ENCODE measurements around the gene PNMT.

The PNMT gene

GRCh38 chr17:39700148-39700987, 32.1 kb downstream of the PNMT start:
- Histone ChIP-seq H3K4me3 (ENCODE audit: low read length) (peak overlapping the region; percentile 79), H3K27ac (ENCODE audit: low read depth, low read length) (peak overlapping the region; percentile 68), H3K9ac (ENCODE audit: low read length) (peak overlapping the region; percentile 21), H3K4me1 (ENCODE audit: control insufficient read depth, insufficient read depth, low read length) (peaks cover 5% of the 10 kb centered on the region), H3K36me3 (ENCODE audit: control insufficient read depth, insufficient read depth, low read length) (no peaks in the 10 kb centered on the region), H3K27me3 (ENCODE audit: control insufficient read depth, insufficient read depth, low read length) (no peaks in the 10 kb centered on the region)

GRCh38 chr17:39701012-39701783, 32.9 kb downstream of the PNMT start:
- H3K4me1 ChIP-seq (ENCODE audit: control insufficient read depth, insufficient read depth, low read length) = peaks cover 5% of the 10 kb centered on the region
- peak overlapping the region; percentile 79 for H3K4me3 ChIP-seq (ENCODE audit: low read length)
- H3K36me3 ChIP-seq (ENCODE audit: control insufficient read depth, insufficient read depth, low read length) = no peaks in the 10 kb centered on the region
- H3K9ac ChIP-seq (ENCODE audit: low read length) = no peak overlapping the region
- peak overlapping the region; percentile 68 for H3K27ac ChIP-seq (ENCODE audit: low read depth, low read length)
- no peaks in the 10 kb centered on the region for H3K27me3 ChIP-seq (ENCODE audit: control insufficient read depth, insufficient read depth, low read length)

DNA sequence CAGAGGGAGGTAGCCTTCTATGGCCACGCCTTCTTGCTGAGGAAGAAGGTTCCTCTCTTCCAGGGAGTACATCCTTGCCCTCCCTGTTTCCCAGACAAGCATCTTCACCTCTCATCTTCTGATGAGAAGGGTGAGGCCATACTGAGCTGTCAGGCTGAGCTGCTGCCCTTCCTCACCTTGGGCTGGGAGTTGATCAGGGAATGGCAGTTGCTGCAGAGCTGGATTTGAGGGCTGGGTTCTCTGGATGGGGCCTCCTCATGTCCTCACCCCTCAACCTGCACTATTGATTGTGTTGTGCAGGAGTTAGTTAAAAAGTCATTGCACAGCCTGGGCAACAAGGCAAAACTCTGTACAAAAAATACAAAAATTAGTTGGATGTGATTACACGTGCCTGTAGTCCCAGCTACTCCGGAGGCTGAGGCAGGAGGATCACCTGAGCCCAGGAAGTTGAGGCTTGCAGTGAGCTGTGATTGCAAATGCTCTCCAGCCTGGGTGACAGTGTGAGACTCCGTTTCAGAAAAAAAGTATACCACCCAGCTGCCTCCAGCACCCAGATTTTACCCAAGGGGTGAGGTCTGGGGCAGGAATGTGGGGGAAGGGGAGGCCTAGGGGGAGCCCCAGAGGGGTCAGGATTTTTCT, 33.6 kb downstream of the PNMT start:
- H3K27me3 ChIP-seq (ENCODE audit: control insufficient read depth, insufficient read depth, low read length) = no peaks in the 10 kb centered on the region
- peaks cover 5% of the 10 kb centered on the region for H3K4me1 ChIP-seq (ENCODE audit: control insufficient read depth, insufficient read depth, low read length)
- H3K27ac ChIP-seq (ENCODE audit: low read depth, low read length) = no peak overlapping the region
- no peak overlapping the region for H3K4me3 ChIP-seq (ENCODE audit: low read length)
- H3K36me3 ChIP-seq (ENCODE audit: control insufficient read depth, insufficient read depth, low read length) = no peaks in the 10 kb centered on the region
- H3K9ac ChIP-seq (ENCODE audit: low read length) = no peak overlapping the region

DNA sequence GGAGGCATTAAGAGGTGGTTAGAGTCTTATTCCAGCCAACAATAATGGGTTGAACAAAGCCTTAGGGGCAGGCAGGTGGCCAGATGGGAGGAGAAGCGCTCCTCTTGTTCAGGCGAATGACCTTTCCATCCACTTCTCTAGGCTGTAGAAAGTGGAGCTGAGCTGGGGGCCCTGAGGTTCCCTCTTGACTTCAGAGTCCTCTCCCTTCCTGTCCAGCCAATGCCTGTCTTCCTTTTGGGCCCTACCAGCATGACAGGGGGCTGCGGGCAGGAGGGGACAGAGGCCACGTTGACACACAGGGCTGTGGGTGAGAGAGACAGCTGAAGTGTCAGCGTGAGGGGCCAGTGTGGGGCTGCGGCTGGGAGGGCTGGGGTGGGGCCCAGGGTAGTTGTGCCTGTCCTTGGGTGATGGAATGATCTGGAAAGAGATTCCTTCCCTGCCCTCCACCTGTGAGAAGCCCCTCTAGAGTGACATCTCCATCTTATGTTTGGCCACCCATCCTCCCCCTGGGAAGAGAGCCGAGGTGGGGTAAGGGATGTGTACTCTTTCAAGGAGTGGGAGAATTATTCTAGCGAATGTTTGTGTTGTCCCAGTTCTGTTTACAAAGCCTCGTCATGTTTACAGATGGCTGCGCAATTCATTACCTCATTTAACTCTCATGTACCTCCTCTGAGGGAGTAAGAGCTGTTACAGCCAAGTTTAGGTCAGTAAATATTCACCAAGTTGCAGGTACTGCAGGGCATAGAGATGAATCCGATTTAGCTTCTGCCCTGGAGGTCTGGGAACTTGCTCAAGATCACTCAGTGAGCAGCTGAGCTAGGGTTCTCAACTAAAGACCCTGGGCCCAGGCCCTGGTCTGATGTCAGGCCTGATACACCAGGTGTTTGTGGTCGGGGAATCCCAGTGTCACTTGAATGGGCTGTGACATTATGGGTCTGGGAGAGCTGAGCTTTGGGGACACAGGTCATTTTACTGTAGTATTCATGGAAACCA, 34.9 kb downstream of the PNMT start:
- Histone ChIP-seq H3K27me3 (ENCODE audit: control insufficient read depth, insufficient read depth, low read length) (no peaks in the 10 kb centered on the region), H3K4me3 (ENCODE audit: low read length) (no peak overlapping the region), H3K9ac (ENCODE audit: low read length) (no peak overlapping the region), H3K4me1 (ENCODE audit: control insufficient read depth, insufficient read depth, low read length) (peaks cover 5% of the 10 kb centered on the region), H3K36me3 (ENCODE audit: control insufficient read depth, insufficient read depth, low read length) (peaks cover 5% of the 10 kb centered on the region), H3K27ac (ENCODE audit: low read depth, low read length) (no peak overlapping the region)

- no peak overlapping the region for H3K27ac ChIP-seq (ENCODE audit: low read depth, low read length)
- no peak overlapping the region for H3K9ac ChIP-seq (ENCODE audit: low read length)
- peaks cover 5% of the 10 kb centered on the region for H3K36me3 ChIP-seq (ENCODE audit: control insufficient read depth, insufficient read depth, low read length)
- H3K4me3 ChIP-seq (ENCODE audit: low read length) = no peak overlapping the region
- no peaks in the 10 kb centered on the region for H3K27me3 ChIP-seq (ENCODE audit: control insufficient read depth, insufficient read depth, low read length)
- H3K4me1 ChIP-seq (ENCODE audit: control insufficient read depth, insufficient read depth, low read length) = peaks cover 5% of the 10 kb centered on the region
Observed at GRCh38 chr17:39703913-39704312, 35.7 kb downstream of the PNMT start.

DNA sequence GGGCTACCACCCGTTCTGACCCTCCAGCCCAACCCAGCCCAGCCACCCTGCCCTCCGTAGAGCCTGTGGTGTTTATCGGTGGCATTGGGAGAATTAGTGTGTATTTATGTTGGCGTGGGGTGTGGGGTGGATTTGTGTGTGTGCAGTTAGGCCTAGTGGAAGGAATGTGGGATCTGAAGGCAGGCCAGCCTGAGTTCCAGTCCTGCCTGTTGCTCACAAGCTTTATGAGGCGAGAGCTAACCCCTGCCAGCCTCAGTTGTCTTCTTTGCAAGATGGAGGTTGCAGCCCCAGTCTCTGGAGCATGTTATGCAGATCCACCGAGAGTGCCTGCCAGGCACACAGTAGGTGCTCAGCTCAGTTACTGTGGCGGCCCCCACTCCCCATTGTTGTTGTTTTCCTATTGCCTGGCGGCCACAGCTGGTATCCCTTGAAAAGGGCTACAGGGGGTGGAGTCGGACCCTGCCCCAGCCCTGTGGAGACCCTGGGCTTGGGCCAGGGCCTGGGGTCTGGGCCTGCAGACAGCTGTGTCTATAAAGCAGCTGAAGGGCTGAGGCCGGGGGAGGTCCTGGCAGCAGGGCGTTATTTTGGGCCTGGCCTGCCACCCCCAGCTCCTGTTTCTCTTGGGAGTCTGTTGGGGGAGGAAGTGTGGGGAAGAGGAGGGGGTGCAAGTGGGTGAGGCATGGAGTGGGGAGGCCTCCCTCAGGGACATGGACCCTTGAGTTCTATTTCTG, 36.7 kb downstream of the PNMT start:
- H3K36me3 ChIP-seq (ENCODE audit: control insufficient read depth, insufficient read depth, low read length) = peaks cover 7% of the 10 kb centered on the region
- H3K9ac ChIP-seq (ENCODE audit: low read length) = peak overlapping the region; percentile 10
- no peak overlapping the region for H3K4me3 ChIP-seq (ENCODE audit: low read length)
- H3K27me3 ChIP-seq (ENCODE audit: control insufficient read depth, insufficient read depth, low read length) = no peaks in the 10 kb centered on the region
- H3K4me1 ChIP-seq (ENCODE audit: control insufficient read depth, insufficient read depth, low read length) = peaks cover 3% of the 10 kb centered on the region
- H3K27ac ChIP-seq (ENCODE audit: low read depth, low read length) = no peak overlapping the region

DNA sequence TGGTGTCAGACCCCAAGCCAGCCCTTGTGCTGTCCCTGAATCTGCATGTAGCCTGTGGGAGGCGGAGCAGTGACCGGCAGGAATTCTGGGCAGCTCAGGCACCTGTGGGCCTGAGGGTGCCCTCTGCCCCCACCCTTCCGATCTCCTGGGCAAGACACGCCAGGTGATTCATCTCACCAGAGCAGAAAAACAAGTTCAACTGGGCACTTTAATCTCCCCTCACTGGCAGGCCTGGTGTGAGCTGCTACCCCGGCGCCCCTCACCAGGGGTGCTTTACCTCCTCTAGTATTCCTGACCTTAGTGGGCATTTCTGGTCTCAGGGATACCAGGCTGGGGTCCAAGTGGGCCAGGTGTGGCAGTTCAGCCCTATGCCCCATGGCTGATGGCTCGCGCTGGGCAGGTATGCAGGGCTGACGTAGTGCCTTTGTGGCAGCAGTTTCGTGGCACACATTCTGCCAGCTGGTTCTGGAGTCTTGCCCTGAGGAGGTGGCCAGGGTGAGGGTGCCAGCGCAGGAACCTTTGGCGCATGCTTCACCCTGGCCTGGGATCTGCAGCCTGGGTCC, 37.6 kb downstream of the PNMT start:
- Histone ChIP-seq H3K4me3 (ENCODE audit: low read length) (peak overlapping the region; percentile 10), H3K4me1 (ENCODE audit: control insufficient read depth, insufficient read depth, low read length) (peaks cover 3% of the 10 kb centered on the region)

GRCh38 chr17:39706383-39706782, 38.1 kb downstream of the PNMT start:
- Histone ChIP-seq H3K27ac (ENCODE audit: low read depth, low read length) (peak overlapping the region; percentile 23), H3K4me1 (ENCODE audit: control insufficient read depth, insufficient read depth, low read length) (peaks cover 3% of the 10 kb centered on the region), H3K36me3 (ENCODE audit: control insufficient read depth, insufficient read depth, low read length) (peaks cover 9% of the 10 kb centered on the region), H3K4me3 (ENCODE audit: low read length) (peak overlapping the region; percentile 6), H3K27me3 (ENCODE audit: control insufficient read depth, insufficient read depth, low read length) (no peaks in the 10 kb centered on the region), H3K9ac (ENCODE audit: low read length) (no peak overlapping the region)

More for the DNA sequence above, 37.6 kb downstream of the PNMT start:
- Histone ChIP-seq H3K27ac (ENCODE audit: low read depth, low read length) (peak overlapping the region; percentile 23), H3K36me3 (ENCODE audit: control insufficient read depth, insufficient read depth, low read length) (peaks cover 8% of the 10 kb centered on the region), H3K9ac (ENCODE audit: low read length) (no peak overlapping the region), H3K27me3 (ENCODE audit: control insufficient read depth, insufficient read depth, low read length) (no peaks in the 10 kb centered on the region)

- peaks cover 15% of the 10 kb centered on the region for H3K36me3 ChIP-seq (ENCODE audit: control insufficient read depth, insufficient read depth, low read length)
- H3K4me1 ChIP-seq (ENCODE audit: control insufficient read depth, insufficient read depth, low read length) = peaks cover 3% of the 10 kb centered on the region
- peak overlapping the region; percentile 6 for H3K4me3 ChIP-seq (ENCODE audit: low read length)
- no peak overlapping the region for H3K9ac ChIP-seq (ENCODE audit: low read length)
- no peak overlapping the region for H3K27ac ChIP-seq (ENCODE audit: low read depth, low read length)
- H3K27me3 ChIP-seq (ENCODE audit: control insufficient read depth, insufficient read depth, low read length) = no peaks in the 10 kb centered on the region
Observed at GRCh38 chr17:39706921-39707337, 38.7 kb downstream of the PNMT start.

GRCh38 chr17:39709319-39709997, 41.2 kb downstream of the PNMT start:
- Histone ChIP-seq H3K9ac (ENCODE audit: low read length) (no peak overlapping the region), H3K36me3 (ENCODE audit: control insufficient read depth, insufficient read depth, low read length) (peaks cover 15% of the 10 kb centered on the region), H3K4me1 (ENCODE audit: control insufficient read depth, insufficient read depth, low read length) (peaks cover 3% of the 10 kb centered on the region), H3K4me3 (ENCODE audit: low read length) (no peak overlapping the region), H3K27me3 (ENCODE audit: control insufficient read depth, insufficient read depth, low read length) (no peaks in the 10 kb centered on the region), H3K27ac (ENCODE audit: low read depth, low read length) (no peak overlapping the region)
